Fibroblast of skin of back (primary cell): ENCODE data around the gene CNOT4.
A peak's percentile ranks its signal among the peaks of the same experiment; 100 is the strongest.
"Not testable (repeated sequence)": the region's sequence is repeated elsewhere in the genome, so short reads cannot be mapped to it uniquely, and the experiment has no call there.

Experiments used
- DNase-seq: peaks from one replicate; pipeline ENCODE4 v3.0.0-alpha.2; 2013

The CNOT4 gene

DNA sequence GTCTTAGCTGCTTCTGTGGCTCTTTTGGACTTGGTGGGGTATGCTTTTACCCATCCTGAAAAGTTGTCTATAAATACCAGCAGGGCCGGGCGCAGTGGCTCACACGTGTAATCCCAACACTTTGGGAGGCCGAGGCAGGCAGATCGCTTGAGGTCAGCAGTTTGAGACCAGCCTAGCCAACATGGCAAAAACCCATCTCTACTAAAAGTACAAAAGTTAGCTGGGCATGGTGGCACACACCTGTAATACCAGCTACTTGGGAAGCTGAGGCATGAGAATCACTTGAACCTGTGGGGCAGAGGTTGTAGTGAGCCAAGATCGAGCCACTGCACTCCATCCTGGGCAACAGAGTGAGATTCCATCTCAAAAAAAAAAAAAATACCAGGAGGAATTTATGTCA lies 188.9 kb downstream of the CNOT4 start:
- DNase-seq: not testable (repeated sequence)

DNA sequence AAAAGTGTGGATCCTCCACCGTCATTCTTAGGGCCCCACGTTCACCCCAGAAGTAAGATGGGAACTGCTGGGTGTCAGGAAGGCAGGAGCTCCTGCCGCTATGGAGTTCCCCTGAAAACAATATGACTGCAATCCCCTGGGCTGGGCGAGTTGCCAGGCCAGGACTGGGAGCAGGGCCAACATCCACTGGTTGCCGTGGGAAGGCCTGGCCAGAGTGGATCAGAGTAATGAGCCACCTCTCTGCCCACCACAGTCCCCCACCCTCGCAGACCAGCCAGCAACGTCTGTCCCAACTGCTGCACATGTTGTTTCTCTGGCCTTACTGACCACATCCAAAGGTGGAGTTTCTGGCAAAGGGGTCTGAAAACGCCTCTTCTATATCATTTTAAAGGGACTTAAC lies 189.6 kb downstream of the CNOT4 start:
- DNase-seq: peak; percentile 65

DNA sequence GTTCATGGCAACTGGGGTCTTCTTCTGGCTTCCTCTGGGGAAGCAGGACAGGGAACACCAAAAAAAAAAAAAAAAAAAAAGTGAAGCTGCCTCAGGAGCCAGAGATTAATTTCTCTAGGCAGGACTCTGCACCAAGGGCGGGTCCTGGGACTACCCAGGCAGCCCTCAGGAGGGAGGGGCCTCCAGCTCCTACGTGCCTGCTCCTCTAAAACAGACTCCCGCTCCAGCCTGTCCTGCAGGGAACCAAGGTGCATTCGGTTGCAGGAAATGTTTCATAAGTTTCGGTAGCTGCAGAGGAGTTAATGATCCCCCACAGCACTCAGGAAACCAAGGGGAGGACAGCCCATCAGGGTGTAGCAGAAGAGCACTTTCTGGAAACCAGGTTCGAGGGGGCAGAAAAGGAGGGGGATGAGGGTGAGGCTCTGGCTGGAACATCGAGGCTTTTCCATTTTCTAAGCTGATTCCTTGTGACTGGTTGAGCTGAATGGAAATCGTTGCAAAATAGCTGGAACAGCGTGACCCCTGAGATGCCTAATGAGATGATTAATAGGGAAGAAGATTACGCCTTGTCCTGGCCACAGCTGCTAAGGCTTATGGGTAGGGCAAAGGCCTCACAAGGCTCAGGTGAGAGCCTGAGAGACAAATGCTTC lies 192.1 kb downstream of the CNOT4 start:
- no peak for DNase-seq

DNA sequence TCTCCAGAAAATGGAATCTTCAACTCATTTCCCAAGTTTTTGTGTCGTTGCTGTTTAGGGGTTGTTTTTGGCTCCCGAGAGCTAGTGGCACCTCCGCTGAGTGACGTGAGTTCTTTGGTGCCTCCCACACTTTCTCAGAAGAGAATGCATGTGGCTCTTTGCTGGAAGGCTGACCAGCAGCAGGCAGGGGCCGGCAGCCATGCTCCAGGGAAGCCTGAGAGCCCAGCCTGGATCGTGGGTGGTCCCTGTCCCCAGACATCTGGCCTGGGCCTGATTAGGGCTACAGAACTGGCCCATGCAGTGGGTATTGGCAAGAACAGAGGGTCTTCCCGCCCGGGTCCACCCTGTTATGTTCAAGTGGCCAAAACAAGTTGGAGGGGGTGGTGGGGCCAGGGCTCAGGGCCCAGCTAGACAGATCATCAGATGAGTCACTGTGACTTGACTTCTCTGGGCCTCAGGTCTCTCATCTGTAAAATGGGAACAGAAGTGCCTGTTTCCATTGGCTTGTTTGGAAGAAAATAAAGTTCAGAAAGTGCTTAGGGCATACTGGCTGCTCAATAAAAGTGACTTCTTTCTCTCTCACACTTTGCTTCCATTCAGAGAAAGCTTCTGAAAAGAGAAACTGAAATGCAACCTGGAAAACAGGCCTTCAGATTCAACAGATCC lies 193.1 kb downstream of the CNOT4 start:
- no peak for DNase-seq

DNA sequence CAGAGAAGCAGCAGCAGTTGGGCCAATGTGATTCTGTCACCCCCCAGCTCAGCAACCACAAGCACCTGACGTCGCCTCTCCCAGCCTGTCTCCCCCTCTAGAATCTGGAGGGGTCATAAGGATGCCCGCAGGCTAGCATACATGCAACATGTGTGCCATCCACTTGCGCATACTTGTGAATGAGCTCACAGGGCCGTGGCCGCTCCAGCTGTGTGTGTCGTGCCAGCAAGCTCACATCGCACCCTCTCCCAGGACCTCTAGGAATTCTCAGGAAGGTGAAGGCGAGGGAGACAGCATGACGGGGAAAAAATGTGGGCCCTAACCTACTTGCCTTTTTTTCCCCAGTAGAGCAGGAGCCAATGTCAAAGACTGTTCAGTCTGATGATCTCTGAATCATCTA lies 195.9 kb downstream of the CNOT4 start:
- DNase-seq: no peak
